GM18519 (cell line): ENCODE results near the gene DMAP1.
"Not testable (repeated sequence)": the region's sequence is repeated elsewhere in the genome, so short reads cannot be mapped to it uniquely, and the experiment has no call there.

Experiments
- ATAC-seq: cut with Tn5 transposase; IDR thresholded peaks from one replicate; pipeline ENCODE4 v1.9.1; 2021; ENCODE audit warnings: mild to moderate bottlenecking, moderate library complexity; ENCODE audit not compliant: unreplicated experiment, low FRiP score

The DMAP1 gene

GRCh38 chr1:44213222-44214112, at the start of gene DMAP1:
Gene DMAP1, plus strand, starts transcription at chr1:44213471. Its CDS starts 283 bp downstream, at chr1:44213754.
- ATAC-seq = no peak

- ATAC-seq = no peak
Measured at GRCh38 chr1:44168520-44169098, 44.7 kb upstream of the DMAP1 start.

GRCh38 chr1:44170281-44170823, 42.9 kb upstream of the DMAP1 start:
- no peak for ATAC-seq

GRCh38 chr1:44174630-44175029, 38.6 kb upstream of the DMAP1 start:
- no peak for ATAC-seq

- no peak for ATAC-seq
Measured at GRCh38 chr1:44200336-44200735, 12.9 kb upstream of the DMAP1 start.

GRCh38 chr1:44206545-44206944, 6.7 kb upstream of the DMAP1 start:
- not testable (repeated sequence) for ATAC-seq

GRCh38 chr1:44208226-44208625, 5.0 kb upstream of the DMAP1 start:
- ATAC-seq = no peak

- ATAC-seq = no peak
Measured at GRCh38 chr1:44210595-44210994, 2.7 kb upstream of the DMAP1 start.

- no peak for ATAC-seq
Measured at GRCh38 chr1:44212355-44213221, 683 bp upstream of the DMAP1 start.

- no peak for ATAC-seq
Measured at GRCh38 chr1:44217809-44218410, 4.6 kb downstream of the DMAP1 start.

GRCh38 chr1:44218503-44219300, 5.4 kb downstream of the DMAP1 start:
- no peak for ATAC-seq

- no peak for ATAC-seq
Measured at GRCh38 chr1:44219301-44219626, 6.0 kb downstream of the DMAP1 start.

- no peak for ATAC-seq
Measured at GRCh38 chr1:44220001-44220751, 6.9 kb downstream of the DMAP1 start.

GRCh38 chr1:44220755-44221154, 7.5 kb downstream of the DMAP1 start:
- no peak for ATAC-seq

GRCh38 chr1:44221769-44222168, 8.5 kb downstream of the DMAP1 start:
- ATAC-seq = no peak

GRCh38 chr1:44222397-44223186, 9.3 kb downstream of the DMAP1 start:
- no peak for ATAC-seq

- ATAC-seq = no peak
Measured at GRCh38 chr1:44223187-44223610, 9.9 kb downstream of the DMAP1 start.

- no peak for ATAC-seq
Measured at GRCh38 chr1:44225761-44226160, 12.5 kb downstream of the DMAP1 start.
